HCT116 (cell line): ENCODE data around the gene THUMPD3.

Experiments used
- CBX3 ChIP-seq: IDR thresholded peaks from 2 replicates; pipeline ENCODE4 v1.6.1; 2012; ENCODE audit warnings: low read depth
- CEBPB ChIP-seq: IDR thresholded peaks from 2 replicates; pipeline ENCODE4 v1.6.1; 2012; ENCODE audit warnings: low read depth
- CTCF ChIP-seq, 3 experiments: fragments of 200-600 bp in 1 of 3; sonication (generic) in 1 of 3; IDR thresholded peaks in 2 of 3; conservative IDR thresholded peaks in 1 of 3; 2 replicates each; pipeline ENCODE4 v1.5.1; 2012 to 2017; ENCODE audit warnings: low read depth in 2 of 3, low read length in 2 of 3, antibody characterized with exemption in 1 of 3, borderline replicate concordance in 1 of 3, control low read depth in 1 of 3, mild to moderate bottlenecking in 1 of 3, mixed read lengths in 1 of 3, mixed run types in 1 of 3, moderate library complexity in 1 of 3; ENCODE audit not compliant: insufficient read depth in 1 of 3
- EGR1 ChIP-seq: IDR thresholded peaks from 2 replicates; pipeline ENCODE4 v1.6.1; 2012; ENCODE audit warnings: low read depth
- POLR2A ChIP-seq: IDR thresholded peaks from 2 replicates; pipeline ENCODE4 v1.7.0; 2011; ENCODE audit warnings: borderline replicate concordance; ENCODE audit not compliant: insufficient read depth, insufficient read length; ENCODE audit errors: extremely low read depth
- POLR2AphosphoS5 ChIP-seq: IDR thresholded peaks from 2 replicates; pipeline ENCODE4 v1.6.1; 2011; ENCODE audit warnings: mild to moderate bottlenecking, low read depth, low read length, moderate library complexity
- TCF7L2 ChIP-seq: IDR thresholded peaks from 2 replicates; pipeline ENCODE4 v1.7.0; 2011; ENCODE audit warnings: borderline replicate concordance, inconsistent platforms; ENCODE audit not compliant: insufficient read depth, insufficient read length; ENCODE audit errors: extremely low read depth
- YY1 ChIP-seq: IDR thresholded peaks from 2 replicates; pipeline ENCODE4 v1.6.1; 2011; ENCODE audit warnings: low read length, low read depth, moderate library complexity, mild to moderate bottlenecking; ENCODE audit not compliant: insufficient replicate concordance; ENCODE audit errors: extremely low read depth
- TF ChIP-seq, protein P1 (sequence below): IDR thresholded peaks from 2 replicates; pipeline ENCODE4 v1.6.1; 2011; ENCODE audit warnings: mild to moderate bottlenecking, low read length, moderate library complexity; ENCODE audit not compliant: insufficient replicate concordance; ENCODE audit errors: extremely low read depth
- TF ChIP-seq, protein P2 (sequence below): IDR thresholded peaks from 2 replicates; pipeline ENCODE4 v1.6.1; 2012; ENCODE audit warnings: low read depth

DNA sequence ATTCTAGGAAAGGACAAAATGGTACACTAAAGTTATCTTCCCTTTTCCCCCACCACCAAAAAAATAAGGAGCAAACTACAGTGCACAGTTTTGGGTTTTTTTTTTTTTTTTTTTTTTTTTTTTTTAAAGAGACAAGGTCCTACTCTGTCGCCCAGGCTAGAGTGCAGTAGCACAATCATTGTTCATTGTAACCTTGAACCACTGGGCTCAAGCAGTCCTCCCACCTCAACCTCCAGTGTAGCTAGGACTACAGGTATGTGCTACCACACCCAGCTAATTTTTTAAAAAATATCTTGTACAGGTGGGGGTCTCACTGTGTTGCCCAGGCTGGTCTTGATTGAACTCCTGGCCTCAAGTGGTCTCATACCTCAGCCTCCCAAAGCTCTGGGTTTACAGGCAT, 49.4 kb downstream of the THUMPD3 start:
- no peak for TF ChIP-seq YY1
- TF ChIP-seq CTCF (IDR thresholded peaks at IDR 0.05 in 2 of 3, conservative IDR thresholded peaks at IDR 0.05 in 1 of 3; ENCODE audit: borderline replicate concordance in 1 of 3, insufficient read depth in 1 of 3, low read depth in 2 of 3, low read length in 2 of 3) = no peak
- TF ChIP-seq EGR1 = no peak
- no peak for TF ChIP-seq POLR2A
- TF ChIP-seq, protein P1, sequence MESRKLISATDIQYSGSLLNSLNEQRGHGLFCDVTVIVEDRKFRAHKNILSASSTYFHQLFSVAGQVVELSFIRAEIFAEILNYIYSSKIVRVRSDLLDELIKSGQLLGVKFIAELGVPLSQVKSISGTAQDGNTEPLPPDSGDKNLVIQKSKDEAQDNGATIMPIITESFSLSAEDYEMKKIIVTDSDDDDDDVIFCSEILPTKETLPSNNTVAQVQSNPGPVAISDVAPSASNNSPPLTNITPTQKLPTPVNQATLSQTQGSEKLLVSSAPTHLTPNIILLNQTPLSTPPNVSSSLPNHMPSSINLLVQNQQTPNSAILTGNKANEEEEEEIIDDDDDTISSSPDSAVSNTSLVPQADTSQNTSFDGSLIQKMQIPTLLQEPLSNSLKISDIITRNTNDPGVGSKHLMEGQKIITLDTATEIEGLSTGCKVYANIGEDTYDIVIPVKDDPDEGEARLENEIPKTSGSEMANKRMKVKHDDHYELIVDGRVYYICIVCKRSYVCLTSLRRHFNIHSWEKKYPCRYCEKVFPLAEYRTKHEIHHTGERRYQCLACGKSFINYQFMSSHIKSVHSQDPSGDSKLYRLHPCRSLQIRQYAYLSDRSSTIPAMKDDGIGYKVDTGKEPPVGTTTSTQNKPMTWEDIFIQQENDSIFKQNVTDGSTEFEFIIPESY = no peak
- TF ChIP-seq TCF7L2 = no peak
- TF ChIP-seq CBX3 = no peak
- TF ChIP-seq POLR2AphosphoS5 = no peak
- no peak for TF ChIP-seq CEBPB
- TF ChIP-seq, protein P2, sequence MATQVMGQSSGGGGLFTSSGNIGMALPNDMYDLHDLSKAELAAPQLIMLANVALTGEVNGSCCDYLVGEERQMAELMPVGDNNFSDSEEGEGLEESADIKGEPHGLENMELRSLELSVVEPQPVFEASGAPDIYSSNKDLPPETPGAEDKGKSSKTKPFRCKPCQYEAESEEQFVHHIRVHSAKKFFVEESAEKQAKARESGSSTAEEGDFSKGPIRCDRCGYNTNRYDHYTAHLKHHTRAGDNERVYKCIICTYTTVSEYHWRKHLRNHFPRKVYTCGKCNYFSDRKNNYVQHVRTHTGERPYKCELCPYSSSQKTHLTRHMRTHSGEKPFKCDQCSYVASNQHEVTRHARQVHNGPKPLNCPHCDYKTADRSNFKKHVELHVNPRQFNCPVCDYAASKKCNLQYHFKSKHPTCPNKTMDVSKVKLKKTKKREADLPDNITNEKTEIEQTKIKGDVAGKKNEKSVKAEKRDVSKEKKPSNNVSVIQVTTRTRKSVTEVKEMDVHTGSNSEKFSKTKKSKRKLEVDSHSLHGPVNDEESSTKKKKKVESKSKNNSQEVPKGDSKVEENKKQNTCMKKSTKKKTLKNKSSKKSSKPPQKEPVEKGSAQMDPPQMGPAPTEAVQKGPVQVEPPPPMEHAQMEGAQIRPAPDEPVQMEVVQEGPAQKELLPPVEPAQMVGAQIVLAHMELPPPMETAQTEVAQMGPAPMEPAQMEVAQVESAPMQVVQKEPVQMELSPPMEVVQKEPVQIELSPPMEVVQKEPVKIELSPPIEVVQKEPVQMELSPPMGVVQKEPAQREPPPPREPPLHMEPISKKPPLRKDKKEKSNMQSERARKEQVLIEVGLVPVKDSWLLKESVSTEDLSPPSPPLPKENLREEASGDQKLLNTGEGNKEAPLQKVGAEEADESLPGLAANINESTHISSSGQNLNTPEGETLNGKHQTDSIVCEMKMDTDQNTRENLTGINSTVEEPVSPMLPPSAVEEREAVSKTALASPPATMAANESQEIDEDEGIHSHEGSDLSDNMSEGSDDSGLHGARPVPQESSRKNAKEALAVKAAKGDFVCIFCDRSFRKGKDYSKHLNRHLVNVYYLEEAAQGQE = no peak
